ENCODE measurements around the gene TLE1. TPM values are rescaled to one million over a fixed set of nuclear protein-coding genes. Genes with fewer than 3 reads are reported as not detected.

TLE1 gene
- total and polyA plus RNA-seq, 9 of the 15 experiments (the other 6 are each of a cell fraction or from before 2014, with no cell fraction given): 0.11 TPM; not detected in 8

- no peak for TF ChIP-seq CREB3L1 (IDR thresholded peaks at IDR 0.05; ENCODE audit: borderline replicate concordance, low read depth)
- TF ChIP-seq MEF2A (IDR thresholded peaks at IDR 0.05; ENCODE audit: control insufficient read depth, low read depth, low read length): no peak
These were observed 39.8 kb upstream of the TLE1 start (continued) for GRCh38 chr9:81729135-81729534.

DNA sequence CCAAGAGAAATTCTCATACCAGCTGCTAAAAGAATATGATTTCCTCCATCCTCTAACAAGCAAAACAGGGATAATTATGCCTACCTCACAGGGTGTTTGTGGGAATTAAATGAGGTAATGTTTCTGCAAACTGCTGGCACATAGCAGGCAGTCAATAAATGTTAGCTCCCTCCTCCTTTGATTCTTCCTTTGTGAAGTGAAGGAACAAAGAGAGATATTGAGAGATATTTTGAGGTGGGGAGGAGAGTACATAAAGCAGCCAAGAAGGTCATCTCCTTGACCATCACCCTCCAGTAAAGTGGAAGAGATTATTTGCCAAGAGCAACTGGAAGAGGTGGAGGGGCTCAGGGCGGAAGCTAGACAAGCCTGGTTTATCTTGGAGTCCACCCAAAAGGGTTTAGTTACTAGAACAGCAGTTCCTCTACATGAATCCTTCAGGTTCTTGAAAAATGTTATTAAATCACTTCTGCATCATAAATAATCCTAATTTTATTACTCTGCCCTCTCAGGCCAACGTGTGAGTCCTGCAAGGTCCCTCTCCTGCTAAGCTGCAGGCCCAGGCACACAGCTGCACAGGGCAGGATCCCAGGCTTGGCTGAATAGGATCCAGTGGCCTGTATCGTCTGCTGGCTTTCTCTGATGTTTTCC lies 35.0 kb upstream of the TLE1 start:
- Histone ChIP-seq H4K20me1 (replicated peaks; ENCODE audit: control insufficient read depth, insufficient read depth, low read length) (no peaks in the 10 kb centered on the region), H3K4me2 (ENCODE audit: insufficient read depth, low read length) (no peak overlapping the region), H3K4me1 (replicated peaks in 1 of 2; ENCODE audit: control insufficient read depth in 2 of 2, insufficient read depth in 2 of 2, low read length in 2 of 2) (no peaks in the 10 kb centered on the region), H3K79me2 (ENCODE audit: control insufficient read depth, insufficient read depth, low read length) (no peaks in the 10 kb centered on the region), H3K9ac (ENCODE audit: insufficient read depth in 1 of 2, low read depth in 2 of 2, low read length in 2 of 2) (no peak overlapping the region), H3K4me3 (no peak overlapping the region), H3K27ac (ENCODE audit: extremely low read depth, low read depth, low read length) (no peak overlapping the region), H2AFZ (ENCODE audit: low read depth, low read length) (no peak overlapping the region), H3K36me3 (ENCODE audit: control insufficient read depth, insufficient read depth, low read length) (no peaks in the 10 kb centered on the region), H3K27me3 (ENCODE audit: control insufficient read depth in 2 of 2, insufficient read depth in 2 of 2, low read length in 2 of 2) (no peaks in the 10 kb centered on the region), H3K9me1 (ENCODE audit: control insufficient read depth, insufficient read depth, low read length) (no peaks in the 10 kb centered on the region), H3K9me3 (replicated peaks; ENCODE audit: control insufficient read depth, insufficient read depth, low read depth, low read length) (no peaks in the 10 kb centered on the region)
- intact Hi-C loops (cut with micrococcal nuclease): no loop called here
- no TSS peak for BruUV-seq (replicated peaks)
- ATAC-seq: no peak
- CTCF ChIA-PET (ENCODE audit: low intra/inter-chr PET ratio): no interaction called here
- FAIRE-seq: no peak
- TF ChIP-seq HDGF (IDR thresholded peaks at IDR 0.05) (no peak), STAT5B (CRISPR knock-in tag; IDR thresholded peaks at IDR 0.05) (no peak), MXI1 (IDR thresholded peaks at IDR 0.05; ENCODE audit: low read depth, low read length) (no peak), MEF2D (tag; conservative IDR thresholded peaks at IDR 0.05; ENCODE audit: low read depth) (no peak), PTRF (tag; IDR thresholded peaks at IDR 0.05) (no peak), SMAD4 (CRISPR knock-in tag; conservative IDR thresholded peaks at IDR 0.05) (no peak), ZEB2 (IDR thresholded peaks at IDR 0.05) (no peak), ZSCAN32 (CRISPR knock-in tag; IDR thresholded peaks at IDR 0.05) (no peak), TCF7 (IDR thresholded peaks at IDR 0.05; ENCODE audit: borderline replicate concordance) (no peak)
- TF ChIP-seq, protein P1, sequence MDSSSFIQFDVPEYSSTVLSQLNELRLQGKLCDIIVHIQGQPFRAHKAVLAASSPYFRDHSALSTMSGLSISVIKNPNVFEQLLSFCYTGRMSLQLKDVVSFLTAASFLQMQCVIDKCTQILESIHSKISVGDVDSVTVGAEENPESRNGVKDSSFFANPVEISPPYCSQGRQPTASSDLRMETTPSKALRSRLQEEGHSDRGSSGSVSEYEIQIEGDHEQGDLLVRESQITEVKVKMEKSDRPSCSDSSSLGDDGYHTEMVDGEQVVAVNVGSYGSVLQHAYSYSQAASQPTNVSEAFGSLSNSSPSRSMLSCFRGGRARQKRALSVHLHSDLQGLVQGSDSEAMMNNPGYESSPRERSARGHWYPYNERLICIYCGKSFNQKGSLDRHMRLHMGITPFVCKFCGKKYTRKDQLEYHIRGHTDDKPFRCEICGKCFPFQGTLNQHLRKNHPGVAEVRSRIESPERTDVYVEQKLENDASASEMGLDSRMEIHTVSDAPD (CRISPR knock-in tag; IDR thresholded peaks at IDR 0.05): no peak
- POLR2A ChIA-PET: no interaction called here
- in situ Hi-C loops (cut with MboI): no loop called here
- 4% methylated on average over 3 of the region's 3 CpGs for WGBS (ENCODE audit: insufficient coverage, low coverage, missing lambda C conversion rate)
- no peak for DNase-seq (ENCODE audit: extremely low read depth in 1 of 4, low spot score in 3 of 4)
